ENCODE data around the gene OCA2.

OCA2 gene

DNA sequence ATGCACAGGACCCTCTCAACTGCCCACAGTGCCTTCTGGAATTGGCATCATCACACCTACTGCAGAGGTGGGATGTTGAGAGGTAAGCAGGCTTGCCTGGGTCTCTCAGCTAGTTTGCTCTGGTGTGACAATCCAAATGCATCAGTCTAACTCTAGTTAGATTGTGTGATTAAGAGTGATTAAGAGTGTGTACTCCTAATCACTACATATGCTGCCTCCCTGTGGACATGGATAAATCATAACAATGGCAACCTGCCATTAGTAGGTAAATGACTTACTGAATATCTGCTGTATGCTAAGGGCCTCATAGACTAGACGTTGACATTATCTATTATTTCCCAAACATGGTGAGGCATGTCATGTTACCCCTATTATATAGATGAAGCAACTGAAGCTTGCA is 342.1 kb downstream of the OCA2 start:
- TF ChIP-seq, protein P1, sequence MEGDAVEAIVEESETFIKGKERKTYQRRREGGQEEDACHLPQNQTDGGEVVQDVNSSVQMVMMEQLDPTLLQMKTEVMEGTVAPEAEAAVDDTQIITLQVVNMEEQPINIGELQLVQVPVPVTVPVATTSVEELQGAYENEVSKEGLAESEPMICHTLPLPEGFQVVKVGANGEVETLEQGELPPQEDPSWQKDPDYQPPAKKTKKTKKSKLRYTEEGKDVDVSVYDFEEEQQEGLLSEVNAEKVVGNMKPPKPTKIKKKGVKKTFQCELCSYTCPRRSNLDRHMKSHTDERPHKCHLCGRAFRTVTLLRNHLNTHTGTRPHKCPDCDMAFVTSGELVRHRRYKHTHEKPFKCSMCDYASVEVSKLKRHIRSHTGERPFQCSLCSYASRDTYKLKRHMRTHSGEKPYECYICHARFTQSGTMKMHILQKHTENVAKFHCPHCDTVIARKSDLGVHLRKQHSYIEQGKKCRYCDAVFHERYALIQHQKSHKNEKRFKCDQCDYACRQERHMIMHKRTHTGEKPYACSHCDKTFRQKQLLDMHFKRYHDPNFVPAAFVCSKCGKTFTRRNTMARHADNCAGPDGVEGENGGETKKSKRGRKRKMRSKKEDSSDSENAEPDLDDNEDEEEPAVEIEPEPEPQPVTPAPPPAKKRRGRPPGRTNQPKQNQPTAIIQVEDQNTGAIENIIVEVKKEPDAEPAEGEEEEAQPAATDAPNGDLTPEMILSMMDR (IDR thresholded peaks at IDR 0.05; ENCODE audit: borderline replicate concordance, insufficient read depth, low read depth, low read length), result no peak

DNA sequence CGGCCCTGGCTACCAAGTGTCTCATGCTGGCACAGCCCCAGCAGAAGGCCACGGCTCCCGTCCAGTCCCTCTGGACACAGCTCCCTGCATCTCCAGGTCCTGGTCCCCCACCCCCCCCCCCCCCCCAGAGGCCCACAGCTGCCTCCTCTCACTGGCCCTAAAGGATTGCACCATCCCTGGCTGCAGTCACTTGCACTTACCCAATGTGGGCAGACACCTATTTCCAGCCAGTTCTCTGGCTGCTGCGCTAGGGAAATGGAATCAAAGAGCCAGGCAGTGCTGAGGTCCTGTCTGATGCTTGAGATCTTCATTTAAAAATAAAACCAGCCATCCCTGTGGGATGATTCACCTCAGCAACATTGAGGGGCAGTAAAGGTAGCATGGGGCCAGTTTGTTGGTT is 346.4 kb downstream of the OCA2 start:
- TF ChIP-seq, protein P1 (IDR thresholded peaks at IDR 0.05; ENCODE audit: borderline replicate concordance, insufficient read depth, low read depth, low read length), result no peak
- H3K4me3 ChIP-seq (ENCODE audit: low read depth, low read length), result no peak overlapping the region

More for the DNA sequence above, 342.1 kb downstream of the OCA2 start:
- H3K4me3 ChIP-seq (ENCODE audit: low read depth, low read length), result no peak overlapping the region

DNA sequence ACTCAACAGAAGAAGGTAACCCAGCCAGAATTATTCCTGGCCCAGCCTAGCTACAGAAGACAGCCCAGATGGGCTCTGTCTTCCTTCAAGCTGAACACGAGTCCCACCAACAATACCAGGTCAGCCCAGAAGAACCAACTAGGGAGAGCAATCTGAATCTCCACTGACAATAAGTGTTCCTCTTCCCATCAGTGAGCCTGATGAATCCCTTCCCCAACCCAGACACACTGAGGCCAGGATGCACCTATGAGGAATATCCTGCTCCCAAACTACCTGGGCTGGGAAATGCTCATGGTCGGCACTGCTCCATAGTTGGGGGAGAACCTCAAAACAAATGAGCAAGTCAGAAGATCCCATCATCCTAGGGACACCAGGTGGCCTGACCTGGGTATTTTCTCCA is 351.1 kb downstream of the OCA2 start:
- TF ChIP-seq, protein P1 (IDR thresholded peaks at IDR 0.05; ENCODE audit: borderline replicate concordance, insufficient read depth, low read depth, low read length), result no peak

DNA sequence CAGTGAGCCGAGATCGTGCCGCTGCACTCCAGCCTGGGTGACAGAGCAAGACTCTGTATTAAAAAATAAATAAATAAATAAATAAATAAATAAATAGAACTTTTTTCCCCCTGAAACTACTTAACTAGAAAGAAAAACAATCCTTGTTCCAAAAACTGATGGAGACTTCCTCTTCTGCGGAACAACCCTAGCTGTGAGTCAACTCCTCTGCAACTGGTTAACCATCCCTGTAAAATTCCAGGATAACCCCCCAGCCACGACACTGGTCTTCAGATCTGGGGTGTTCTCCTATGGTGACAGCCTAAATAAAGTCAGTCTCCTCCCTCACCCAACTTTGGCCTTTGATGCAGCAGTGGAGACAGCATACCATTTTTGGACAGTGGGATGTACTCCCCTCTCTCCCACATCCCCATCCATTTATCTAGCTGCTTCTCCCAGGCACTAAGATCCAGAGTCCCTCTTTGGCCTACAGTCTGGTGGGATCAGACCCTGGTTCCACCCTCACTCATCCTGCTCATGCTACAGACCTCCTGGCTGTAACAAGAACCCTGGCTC is 352.6 kb downstream of the OCA2 start:
- H3K4me3 ChIP-seq (ENCODE audit: low read depth, low read length), result no peak overlapping the region
- TF ChIP-seq, protein P1 (IDR thresholded peaks at IDR 0.05; ENCODE audit: borderline replicate concordance, insufficient read depth, low read depth, low read length), result no peak

More for the DNA sequence above, 351.1 kb downstream of the OCA2 start:
- no peak overlapping the region for H3K4me3 ChIP-seq (ENCODE audit: low read depth, low read length)

DNA sequence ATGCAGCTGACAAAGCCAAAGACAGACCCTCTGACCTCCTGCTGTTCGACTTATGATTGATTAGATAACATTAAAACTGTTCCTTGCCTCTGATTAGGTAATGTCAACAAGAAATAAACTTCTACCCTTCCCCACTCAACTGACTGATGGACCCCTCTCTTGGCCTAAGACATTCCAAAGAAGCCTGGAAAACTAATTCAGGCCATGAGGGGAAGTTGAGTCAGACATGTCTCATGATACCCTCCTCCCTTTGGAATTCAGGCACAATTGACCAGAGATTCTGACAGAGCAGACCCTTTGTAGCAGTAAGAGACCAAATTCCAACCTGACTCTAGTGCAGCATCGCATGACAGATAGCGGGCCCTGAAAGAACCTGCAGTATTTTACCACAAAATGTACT is 354.5 kb downstream of the OCA2 start:
- H3K4me3 ChIP-seq (ENCODE audit: low read depth, low read length), result no peak overlapping the region
- TF ChIP-seq, protein P1 (IDR thresholded peaks at IDR 0.05; ENCODE audit: borderline replicate concordance, insufficient read depth, low read depth, low read length), result no peak

DNA sequence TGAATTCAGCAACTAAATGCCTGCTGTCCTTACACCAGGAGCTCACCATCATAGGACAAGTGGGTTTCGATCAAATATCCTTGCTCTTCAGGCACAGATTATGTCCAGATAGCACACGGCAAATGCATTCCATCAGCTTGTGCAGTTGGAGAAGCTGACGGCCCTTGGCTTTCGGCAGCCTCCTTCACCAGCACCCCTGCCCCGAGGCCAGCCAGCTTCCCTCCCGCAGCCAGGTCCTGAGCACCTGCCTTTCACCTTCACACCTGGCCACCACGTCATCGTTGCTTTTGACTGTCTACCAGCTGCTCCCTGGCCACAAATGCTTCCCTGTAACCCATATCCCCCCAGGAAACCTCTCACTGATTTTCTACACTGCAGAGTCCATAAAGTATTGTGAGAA is 355.5 kb downstream of the OCA2 start:
- TF ChIP-seq, protein P1 (IDR thresholded peaks at IDR 0.05; ENCODE audit: borderline replicate concordance, insufficient read depth, low read depth, low read length), result no peak
- no peak overlapping the region for H3K4me3 ChIP-seq (ENCODE audit: low read depth, low read length)

DNA sequence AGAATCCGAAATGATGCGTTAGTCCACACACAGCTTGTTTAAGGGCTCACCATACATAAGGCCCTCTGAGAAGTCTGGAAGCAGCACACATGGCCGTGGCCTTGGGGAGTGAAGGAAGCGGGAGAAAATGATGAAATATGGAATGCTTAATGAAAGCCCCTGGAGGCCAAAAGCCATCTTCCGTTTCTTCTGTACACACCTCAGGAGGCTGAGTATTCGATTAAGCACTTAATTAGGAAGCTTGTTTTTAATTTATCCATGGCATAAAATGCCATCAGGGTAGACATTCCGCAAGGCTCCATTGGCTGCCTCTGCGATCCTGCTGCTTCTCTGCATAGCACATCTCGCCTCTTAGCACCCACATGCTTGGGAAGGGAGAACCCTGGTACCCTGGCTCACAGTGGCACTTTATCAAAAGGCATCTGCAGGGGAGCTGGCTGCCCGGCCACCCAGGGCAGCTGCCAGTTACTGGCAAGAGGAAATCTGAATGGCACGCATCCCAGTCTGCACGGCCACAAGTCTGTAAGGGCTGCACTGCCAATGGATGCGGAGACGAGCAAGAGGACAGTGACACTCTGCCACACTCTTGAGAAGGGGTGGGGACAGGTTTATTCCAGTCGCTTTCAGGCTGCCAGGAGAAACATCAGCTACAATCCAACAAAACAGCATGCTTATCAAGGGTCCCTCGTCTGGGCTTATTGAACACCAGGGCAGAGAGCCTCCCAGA is 356.2 kb downstream of the OCA2 start:
- TF ChIP-seq, protein P1 (IDR thresholded peaks at IDR 0.05; ENCODE audit: borderline replicate concordance, insufficient read depth, low read depth, low read length), result no peak

More for the DNA sequence above, 356.2 kb downstream of the OCA2 start:
- H3K4me3 ChIP-seq (ENCODE audit: low read depth, low read length), result no peak overlapping the region
